SU-DHL-6 (cell line): Measurements from ENCODE around the gene KMT5C.

Experiments used
- H2AFZ ChIP-seq: fragments of 200-600 bp; sonication (generic); 2 replicates; pipeline ENCODE4 v1.6.1; 2014; ENCODE audit warnings: low read depth, mild to moderate bottlenecking, moderate library complexity, mixed read lengths, antibody characterized with exemption, low read length; ENCODE audit not compliant: severe bottlenecking
- H3F3A ChIP-seq: fragments of 200-600 bp; shearing (Covaris generic); 2 replicates; pipeline ENCODE4 v1.6.0; 2016; ENCODE audit warnings: antibody characterized with exemption, mild to moderate bottlenecking; ENCODE audit not compliant: insufficient read depth
- H3K27ac ChIP-seq: fragments of 200-600 bp; sonication (generic); 2 replicates; pipeline ENCODE4 v1.5.1; 2016; ENCODE audit warnings: low read depth, mild to moderate bottlenecking, low read length, moderate library complexity, mixed read lengths
- H3K27me3 ChIP-seq: fragments of 200-600 bp; sonication (generic), shearing (Covaris generic); 2 replicates; pipeline ENCODE4 v1.6.0; 2014; ENCODE audit warnings: mild to moderate bottlenecking, low read length
- H3K36me3 ChIP-seq: fragments of 200-600 bp; sonication (generic); 2 replicates; pipeline ENCODE4 v1.6.1; 2014; ENCODE audit warnings: mild to moderate bottlenecking, low read length, mixed read lengths
- H3K4me2 ChIP-seq: fragments of 300-600, 200-600 bp; shearing (Covaris generic), sonication (generic); 2 replicates; pipeline ENCODE4 v1.6.0; 2014; ENCODE audit warnings: low read length, low read depth, mild to moderate bottlenecking; ENCODE audit not compliant: poor library complexity, severe bottlenecking
- H3K4me3 ChIP-seq: fragments of 200-600 bp; sonication (generic); 2 replicates; pipeline ENCODE4 v1.5.1; 2014; ENCODE audit warnings: antibody characterized with exemption, low read length, mild to moderate bottlenecking, mixed read lengths; ENCODE audit not compliant: insufficient read depth, poor library complexity, severe bottlenecking
- H3K79me2 ChIP-seq: fragments of 200-600 bp; sonication (generic); 2 replicates; pipeline ENCODE4 v1.6.1; 2014; ENCODE audit warnings: mild to moderate bottlenecking, low read length, moderate library complexity; ENCODE audit not compliant: insufficient read depth
- H3K9ac ChIP-seq: fragments of 200-600 bp; sonication (generic); 2 replicates; pipeline ENCODE4 v1.7.0; 2014; ENCODE audit warnings: mild to moderate bottlenecking, low read length
- H3K9me2 ChIP-seq: fragments of 200-600 bp; sonication (generic); replicated peaks from 2 replicates; pipeline ENCODE4 v1.6.1; 2014; ENCODE audit warnings: low read length; ENCODE audit not compliant: insufficient read depth
- H3K9me3 ChIP-seq: fragments of 200-600 bp; sonication (generic); 2 replicates; pipeline ENCODE4 v1.6.1; 2014; ENCODE audit warnings: low read length, mixed read lengths; ENCODE audit not compliant: insufficient read depth
- H4K20me1 ChIP-seq: fragments of 200-600 bp; sonication (generic); 2 replicates; pipeline ENCODE4 v1.6.1; 2014; ENCODE audit warnings: low read depth, mild to moderate bottlenecking, antibody characterized with exemption, low read length, moderate library complexity, mixed read lengths
- CTCF ChIP-seq: fragments of 200-600 bp; sonication (generic); IDR thresholded peaks from one replicate; pipeline ENCODE4 v1.5.1; 2017; ENCODE audit warnings: antibody characterized with exemption, mild to moderate bottlenecking, low read length, moderate library complexity; ENCODE audit not compliant: insufficient read depth, poor library complexity, severe bottlenecking
- EZH2phosphoT487 ChIP-seq: fragments of 200-600 bp; sonication (generic), shearing (Covaris generic); conservative IDR thresholded peaks from 2 replicates; pipeline ENCODE4 v1.6.1; 2018; ENCODE audit warnings: mild to moderate bottlenecking, antibody characterized with exemption, low read length, moderate library complexity, mixed read lengths

The KMT5C gene

GRCh38 chr19:55362174-55362989 is 22.7 kb downstream of the KMT5C start:
- H3F3A ChIP-seq: no peaks in the 10 kb centered on the region
- no peaks in the 10 kb centered on the region for H3K79me2 ChIP-seq
- no peak overlapping the region for H3K4me2 ChIP-seq
- H3K36me3 ChIP-seq: no peaks in the 10 kb centered on the region
- H3K27me3 ChIP-seq: no peaks in the 10 kb centered on the region
- no peaks in the 10 kb centered on the region for H3K9me2 ChIP-seq
- TF ChIP-seq EZH2phosphoT487: no peak
- no peak for TF ChIP-seq CTCF
- no peak overlapping the region for H3K27ac ChIP-seq
- no peak overlapping the region for H3K4me3 ChIP-seq
- no peak overlapping the region for H2AFZ ChIP-seq
- no peak overlapping the region for H3K9ac ChIP-seq
- no peaks in the 10 kb centered on the region for H3K9me3 ChIP-seq
- no peaks in the 10 kb centered on the region for H4K20me1 ChIP-seq

- H3K9ac ChIP-seq: no peak within 1 kb of the TSS
- no peak within 1 kb of the TSS for H3K27ac ChIP-seq
- H3K9me2 ChIP-seq: no peaks in the 10 kb centered on the region
- no peaks in the 10 kb centered on the region for H3K9me3 ChIP-seq
- H3K27me3 ChIP-seq: no peaks in the 10 kb centered on the region
- H3K4me3 ChIP-seq: no peak within 1 kb of the TSS
- H3F3A ChIP-seq: no peaks in the 10 kb centered on the region
- TF ChIP-seq CTCF (no peak), EZH2phosphoT487 (no peak)
- H2AFZ ChIP-seq: no peak within 1 kb of the TSS
- H4K20me1 ChIP-seq: no peaks in the 10 kb centered on the region
- H3K79me2 ChIP-seq: no peaks in the 10 kb centered on the region
- no peaks in the 10 kb centered on the region for H3K36me3 ChIP-seq
- no peak within 1 kb of the TSS for H3K4me2 ChIP-seq
Measured at GRCh38 chr19:55362990-55363716, 23.5 kb downstream of the KMT5C start, which contains the start of gene GARIN5B. Gene GARIN5B (minus strand): TSS chr19:55363260. CDS start chr19:55363066, 194 bp downstream.

- Histone ChIP-seq H4K20me1 (no peaks in the 10 kb centered on the region), H2AFZ (no peak overlapping the region), H3K9ac (no peak overlapping the region), H3K79me2 (no peaks in the 10 kb centered on the region), H3K9me2 (no peaks in the 10 kb centered on the region), H3K36me3 (no peaks in the 10 kb centered on the region), H3K9me3 (no peaks in the 10 kb centered on the region), H3K4me3 (no peak overlapping the region), H3K4me2 (no peak overlapping the region), H3K27me3 (no peaks in the 10 kb centered on the region), H3K27ac (no peak overlapping the region), H3F3A (no peaks in the 10 kb centered on the region)
- TF ChIP-seq CTCF (no peak), EZH2phosphoT487 (no peak)
Measured at GRCh38 chr19:55365245-55365644, 25.6 kb downstream of the KMT5C start.
